Measurements from ENCODE around the gene ENOX1.

DNA sequence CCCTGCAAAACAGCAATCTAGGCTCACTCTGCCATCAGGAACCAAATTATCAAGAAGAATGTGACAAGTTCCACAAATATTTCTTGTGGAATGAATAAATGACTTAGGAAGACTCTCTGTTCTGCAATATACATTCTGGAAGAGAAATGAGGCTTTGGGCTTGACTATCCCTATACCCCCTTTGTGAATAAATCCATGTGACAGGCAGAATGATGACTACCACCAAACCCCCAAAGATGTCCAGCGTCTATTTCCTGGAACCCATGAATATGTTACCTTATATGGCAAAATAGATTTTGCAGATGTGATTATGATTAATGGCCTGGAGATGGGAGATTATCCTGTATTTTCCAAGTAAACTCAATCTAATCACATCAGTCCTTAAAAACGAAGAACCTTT lies 139.3 kb downstream of the ENOX1 start:
- TF ChIP-seq EZH2 (IDR thresholded peaks at IDR 0.05; ENCODE audit: low read length): no peak
- TF ChIP-seq, protein P1, sequence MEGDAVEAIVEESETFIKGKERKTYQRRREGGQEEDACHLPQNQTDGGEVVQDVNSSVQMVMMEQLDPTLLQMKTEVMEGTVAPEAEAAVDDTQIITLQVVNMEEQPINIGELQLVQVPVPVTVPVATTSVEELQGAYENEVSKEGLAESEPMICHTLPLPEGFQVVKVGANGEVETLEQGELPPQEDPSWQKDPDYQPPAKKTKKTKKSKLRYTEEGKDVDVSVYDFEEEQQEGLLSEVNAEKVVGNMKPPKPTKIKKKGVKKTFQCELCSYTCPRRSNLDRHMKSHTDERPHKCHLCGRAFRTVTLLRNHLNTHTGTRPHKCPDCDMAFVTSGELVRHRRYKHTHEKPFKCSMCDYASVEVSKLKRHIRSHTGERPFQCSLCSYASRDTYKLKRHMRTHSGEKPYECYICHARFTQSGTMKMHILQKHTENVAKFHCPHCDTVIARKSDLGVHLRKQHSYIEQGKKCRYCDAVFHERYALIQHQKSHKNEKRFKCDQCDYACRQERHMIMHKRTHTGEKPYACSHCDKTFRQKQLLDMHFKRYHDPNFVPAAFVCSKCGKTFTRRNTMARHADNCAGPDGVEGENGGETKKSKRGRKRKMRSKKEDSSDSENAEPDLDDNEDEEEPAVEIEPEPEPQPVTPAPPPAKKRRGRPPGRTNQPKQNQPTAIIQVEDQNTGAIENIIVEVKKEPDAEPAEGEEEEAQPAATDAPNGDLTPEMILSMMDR (optimal IDR thresholded peaks at IDR 0.05 in 1 of 3, IDR thresholded peaks at IDR 0.05 in 1 of 3, conservative IDR thresholded peaks at IDR 0.05 in 1 of 3; ENCODE audit: extremely low read depth in 1 of 3, insufficient read depth in 2 of 3, low read length in 3 of 3): no peak

All from keratinocyte (primary cell).